ENCODE measurements around the gene SGSM1. TPM values are rescaled to one million over a fixed set of nuclear protein-coding genes. Genes with fewer than 3 reads are reported as not detected.

Gene SGSM1
- total and polyA plus RNA-seq, 8 donors = 0.68 to 4.7 (median 2.5) TPM

- Histone ChIP-seq H3K36me3 (peaks cover 0 to 47% (median 17%) of the 10 kb centered on the region in 4 donors), H3K27me3 (no peaks in the 10 kb centered on the region), H3K4me3 (no peak overlapping the region), H3K4me1 (no peaks in the 10 kb centered on the region), H3K9me3 (no peaks in the 10 kb centered on the region), H3K27ac (no peak overlapping the region)
- intact Hi-C loops (cut with DNase I; ENCODE audit: low total_unique reads) = no loop called here
- DNase-seq = no peak
- TF ChIP-seq POLR2A (IDR thresholded peaks at IDR 0.05) (no peak), CTCF (IDR thresholded peaks at IDR 0.05) (no peak), POLR2AphosphoS5 (IDR thresholded peaks at IDR 0.05) (no peak), EP300 (IDR thresholded peaks at IDR 0.05) (no peak)
- WGBS, 5 donors = 72 to 86% (median 80%) methylated on average over 2 of the region's 2 CpGs
Observed at GRCh38 chr22:24887260-24887659, 81.2 kb downstream of the SGSM1 start.

- H3K27ac ChIP-seq = peak overlapping the region; percentile 83 to 93 (median 88)
- no peak for DNase-seq
- H3K4me3 ChIP-seq = no peak overlapping the region
- no peak for TF ChIP-seq CTCF (IDR thresholded peaks at IDR 0.05)
- no peak for TF ChIP-seq POLR2A (IDR thresholded peaks at IDR 0.05)
- no peak for TF ChIP-seq EP300 (IDR thresholded peaks at IDR 0.05)
- TF ChIP-seq POLR2AphosphoS5 (IDR thresholded peaks at IDR 0.05) = no peak
- no peaks in the 10 kb centered on the region for H3K9me3 ChIP-seq
- 87 to 92% (median 89%) methylated on average over 11 to 20 of the region's 20 CpGs for WGBS, 5 donors
- no peaks in the 10 kb centered on the region for H3K27me3 ChIP-seq
- H3K36me3 ChIP-seq = peaks cover 0 to 8% (median 2%) of the 10 kb centered on the region in 4 donors
- H3K4me1 ChIP-seq = peaks cover 19 to 25% (median 24%) of the 10 kb centered on the region in 4 donors
- intact Hi-C loops (cut with DNase I; ENCODE audit: low total_unique reads) = no loop called here
Observed at GRCh38 chr22:24893341-24894070, 87.5 kb downstream of the SGSM1 start.

GRCh38 chr22:24894220-24894975, 88.4 kb downstream of the SGSM1 start:
- 9 to 22% (median 14%) methylated on average over 16 of the region's 16 CpGs for WGBS, 5 donors
- H3K36me3 ChIP-seq = peaks cover 0 to 6% (median 2%) of the 10 kb centered on the region in 4 donors
- H3K27me3 ChIP-seq = no peaks in the 10 kb centered on the region
- intact Hi-C loops (cut with DNase I; ENCODE audit: low total_unique reads) = no loop called here
- peak overlapping the region in 1 of 4 donors; percentile 1 for H3K4me3 ChIP-seq
- no peaks in the 10 kb centered on the region for H3K9me3 ChIP-seq
- H3K4me1 ChIP-seq = peaks cover 19 to 25% (median 24%) of the 10 kb centered on the region in 4 donors
- DNase-seq = peak; percentile 95 to 96
- TF ChIP-seq EP300 (IDR thresholded peaks at IDR 0.05) (no peak), CTCF (IDR thresholded peaks at IDR 0.05) (no peak), POLR2AphosphoS5 (IDR thresholded peaks at IDR 0.05) (peak; percentile 82 to 97 (median 84))
- H3K27ac ChIP-seq = peak overlapping the region; percentile 83 to 93 (median 88)

GRCh38 chr22:24894998-24895397, 89.0 kb downstream of the SGSM1 start:
- 9 to 24% (median 10%) methylated on average over 7 of the region's 7 CpGs for WGBS, 5 donors
- H3K27ac ChIP-seq = peak overlapping the region; percentile 83 to 93 (median 88)
- no peaks in the 10 kb centered on the region for H3K27me3 ChIP-seq
- TF ChIP-seq POLR2AphosphoS5 (IDR thresholded peaks at IDR 0.05) (peak in 1 of 3 donors; percentile 38), POLR2A (IDR thresholded peaks at IDR 0.05) (no peak), CTCF (IDR thresholded peaks at IDR 0.05) (no peak), EP300 (IDR thresholded peaks at IDR 0.05) (no peak)
- H3K9me3 ChIP-seq = no peaks in the 10 kb centered on the region
- H3K4me1 ChIP-seq = peaks cover 19 to 25% (median 24%) of the 10 kb centered on the region in 4 donors
- H3K36me3 ChIP-seq = peaks cover 0 to 6% (median 2%) of the 10 kb centered on the region in 4 donors
- intact Hi-C loops (cut with DNase I; ENCODE audit: low total_unique reads) = no loop called here
- no peak overlapping the region for H3K4me3 ChIP-seq
- DNase-seq = peak; percentile 88 to 90
